RPMI7951 (cell line): Measurements from ENCODE around the gene NBPF3. TPM values are rescaled to one million over a fixed set of nuclear protein-coding genes. Genes with fewer than 3 reads are reported as not detected.
"Not testable (repeated sequence)": the region's sequence is repeated elsewhere in the genome, so short reads cannot be mapped to it uniquely, and the experiment has no call there.

Source experiments
- DNase-seq: peaks from one replicate; pipeline ENCODE4 v3.0.0-alpha.2; 2012; ENCODE audit warnings: low read depth
- total RNA-seq: library from RNA; depleted of rRNA; stranded (reverse); fragments of >200 nt; shearing (Covaris generic); gene quantifications from 2 replicates; pipeline ENCODE4 v1.2.3, GENCODE V29; 2014; rRNA removed

NBPF3 gene
- total RNA-seq, 1 experiment from 2014 or later = 5.5 TPM

GRCh38 chr1:21518774-21519455 is 79.0 kb downstream of the NBPF3 start:
- DNase-seq = no peak

- DNase-seq = not testable (repeated sequence)
Measured at GRCh38 chr1:21519486-21520070, 79.6 kb downstream of the NBPF3 start.

GRCh38 chr1:21520899-21521716 is 81.2 kb downstream of the NBPF3 start:
- peak; percentile 65 for DNase-seq

- no peak for DNase-seq
Measured at GRCh38 chr1:21521717-21522060, 81.8 kb downstream of the NBPF3 start.

- DNase-seq = no peak
Measured at GRCh38 chr1:21522525-21523038, 82.6 kb downstream of the NBPF3 start.

GRCh38 chr1:21523297-21523813 is 83.4 kb downstream of the NBPF3 start:
- DNase-seq = no peak

- no peak for DNase-seq
Measured at GRCh38 chr1:21524220-21524619, 84.3 kb downstream of the NBPF3 start.

GRCh38 chr1:21524686-21525339 is 84.9 kb downstream of the NBPF3 start:
- no peak for DNase-seq

GRCh38 chr1:21525340-21525717 is 85.4 kb downstream of the NBPF3 start:
- DNase-seq = no peak

GRCh38 chr1:21526441-21526840 is 86.5 kb downstream of the NBPF3 start:
- DNase-seq = no peak

DNA sequence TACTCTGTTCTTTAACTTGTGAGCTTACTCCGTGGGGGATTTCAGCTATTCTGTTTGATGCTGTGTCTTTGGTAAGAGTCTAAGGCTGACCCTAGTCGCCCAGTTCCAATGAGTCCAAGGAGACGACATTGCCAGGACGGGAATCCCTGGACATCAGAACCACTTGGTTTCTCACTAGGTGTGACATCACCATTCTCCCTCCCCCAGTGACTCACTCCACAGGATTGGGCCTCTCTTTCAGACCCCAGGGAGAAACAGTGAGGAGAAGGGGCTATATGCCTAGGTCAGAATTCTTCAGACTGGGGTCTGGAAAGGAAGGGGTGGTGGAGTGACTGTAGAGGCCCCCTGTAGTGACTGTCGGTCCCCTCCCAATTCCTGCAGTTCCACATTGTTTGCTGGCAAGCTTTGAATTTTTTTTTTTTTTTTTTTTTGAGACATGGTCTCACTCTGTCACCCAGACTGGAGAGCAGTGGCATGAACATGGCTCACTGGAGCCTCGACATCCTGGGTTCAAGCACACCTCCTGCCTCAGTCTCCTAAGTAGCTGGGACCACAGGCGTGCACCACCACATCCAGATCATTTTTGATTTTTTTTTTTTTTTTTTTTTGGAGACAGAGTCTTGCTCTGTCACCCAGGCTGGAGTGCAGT is 90.6 kb downstream of the NBPF3 start:
- no peak for DNase-seq

- no peak for DNase-seq
Measured at GRCh38 chr1:21531241-21531640, 91.3 kb downstream of the NBPF3 start.

DNA sequence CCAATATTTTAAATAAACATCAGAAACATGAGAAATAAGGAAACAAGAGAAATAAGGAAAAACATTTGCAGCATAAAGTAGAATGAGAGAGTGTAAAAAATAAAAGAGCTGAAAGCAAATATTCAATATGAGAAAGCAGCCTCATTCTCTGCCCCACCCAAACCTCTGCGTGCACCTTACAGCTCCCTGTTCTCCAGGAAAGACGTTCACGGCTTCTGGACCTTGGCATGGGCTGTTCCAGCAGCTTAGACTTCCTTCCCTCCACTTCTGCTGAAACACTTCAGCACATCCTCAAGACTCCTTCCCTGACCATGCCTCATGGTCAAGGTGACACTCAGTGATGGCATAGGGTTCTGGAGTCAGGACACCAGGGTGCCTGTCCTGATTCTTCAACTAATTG is 92.6 kb downstream of the NBPF3 start:
- DNase-seq = no peak

DNA sequence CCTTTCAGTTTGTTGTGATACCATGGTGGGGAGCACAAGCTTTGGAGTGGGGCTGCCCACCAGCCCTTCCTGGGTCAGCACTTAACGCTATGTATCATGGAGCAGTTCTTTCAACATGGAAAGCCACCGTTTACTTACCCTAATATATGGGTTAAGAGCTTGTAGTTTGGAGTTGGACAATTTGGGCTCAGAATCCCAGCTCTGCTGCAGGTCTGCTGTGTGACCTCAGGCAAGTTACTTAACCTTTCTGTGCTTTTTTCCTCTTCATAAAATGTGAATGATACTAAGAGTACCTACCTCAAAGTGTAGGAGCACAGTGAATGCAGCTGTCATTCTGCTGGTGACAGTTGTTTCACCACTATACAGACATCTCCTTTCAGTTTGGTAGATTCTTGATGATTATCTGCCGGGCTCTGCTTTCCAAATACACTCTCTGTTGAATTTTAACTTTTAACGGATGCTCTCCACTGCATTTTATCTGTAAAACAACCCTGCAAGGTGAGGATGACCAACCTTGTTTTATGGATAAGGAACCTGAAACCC is 93.1 kb downstream of the NBPF3 start:
- no peak for DNase-seq

- DNase-seq = no peak
Measured at GRCh38 chr1:21534146-21534545, 94.2 kb downstream of the NBPF3 start.

Other genes with a start within 250 kb of the NBPF3 start
- gene ECE1, start 149.7 kb upstream of the NBPF3 start, total RNA-seq = 112 and 131 TPM in 2 replicates
- 1.3 and 3.4 TPM in 2 replicates for gene ALPL, start 69.3 kb downstream of the NBPF3 start, total RNA-seq
- gene RAP1GAP, start 229.2 kb downstream of the NBPF3 start, total RNA-seq = 0.59 and 0.96 TPM in 2 replicates